HG03103 (cell line): ENCODE data around the gene KCNMA1.

Source experiments
- ATAC-seq: cut with Tn5 transposase; IDR thresholded peaks from one replicate; pipeline ENCODE4 v1.9.1; 2021; ENCODE audit warnings: low read depth; ENCODE audit not compliant: unreplicated experiment

KCNMA1 gene

GRCh38 chr10:77056650-77057049, 581.0 kb downstream of the KCNMA1 start:
- ATAC-seq: no peak

GRCh38 chr10:77052593-77052992, 585.0 kb downstream of the KCNMA1 start:
- no peak for ATAC-seq

GRCh38 chr10:77051837-77052236, 585.8 kb downstream of the KCNMA1 start:
- no peak for ATAC-seq

GRCh38 chr10:77049896-77050295, 587.7 kb downstream of the KCNMA1 start:
- no peak for ATAC-seq

GRCh38 chr10:77049146-77049545, 588.5 kb downstream of the KCNMA1 start:
- no peak for ATAC-seq

- ATAC-seq: no peak
These were observed 592.5 kb downstream of the KCNMA1 start for GRCh38 chr10:77045085-77045484.

GRCh38 chr10:77043420-77043763, 594.2 kb downstream of the KCNMA1 start:
- no peak for ATAC-seq

- no peak for ATAC-seq
These were observed 594.7 kb downstream of the KCNMA1 start for GRCh38 chr10:77042706-77043419.

- no peak for ATAC-seq
These were observed 595.9 kb downstream of the KCNMA1 start for GRCh38 chr10:77041636-77042258.

- ATAC-seq: no peak
These were observed 599.2 kb downstream of the KCNMA1 start for GRCh38 chr10:77038407-77038806.

GRCh38 chr10:77037735-77038403, 599.7 kb downstream of the KCNMA1 start:
- no peak for ATAC-seq

GRCh38 chr10:77036993-77037734, 600.4 kb downstream of the KCNMA1 start:
- peak; percentile 65 for ATAC-seq

GRCh38 chr10:77036276-77036675, 601.3 kb downstream of the KCNMA1 start:
- no peak for ATAC-seq

GRCh38 chr10:77034795-77035194, 602.8 kb downstream of the KCNMA1 start:
- ATAC-seq: no peak

- no peak for ATAC-seq
These were observed 603.4 kb downstream of the KCNMA1 start for GRCh38 chr10:77034240-77034639.

GRCh38 chr10:77032188-77032570, 605.4 kb downstream of the KCNMA1 start:
- ATAC-seq: no peak

- no peak for ATAC-seq
These were observed 605.9 kb downstream of the KCNMA1 start for GRCh38 chr10:77031531-77032187.

- no peak for ATAC-seq
These were observed 606.6 kb downstream of the KCNMA1 start for GRCh38 chr10:77030974-77031373.

GRCh38 chr10:77029777-77030717, 607.6 kb downstream of the KCNMA1 start:
- no peak for ATAC-seq

GRCh38 chr10:77028042-77028441, 609.6 kb downstream of the KCNMA1 start:
- ATAC-seq: peak; percentile 11
